Activated CD8-positive, alpha-beta memory T cell treated with anti-CD3 and anti-CD28 coated beads for 24 hours (primary cell): Measurements from ENCODE around the gene CD151.

Source experiments
- DNase-seq: peaks from one replicate; pipeline ENCODE4 v3.0.0-alpha.2; 2020

Gene CD151

GRCh38 chr11:875769-876301 is 43.1 kb downstream of the CD151 start:
- no peak for DNase-seq

GRCh38 chr11:876545-876944 is 43.8 kb downstream of the CD151 start:
- no peak for DNase-seq

GRCh38 chr11:877565-877964 is 44.8 kb downstream of the CD151 start:
- DNase-seq = no peak

GRCh38 chr11:880447-880846 is 47.7 kb downstream of the CD151 start:
- DNase-seq = no peak

- no peak for DNase-seq
Measured at GRCh38 chr11:882596-882995, 49.8 kb downstream of the CD151 start.

GRCh38 chr11:883527-883926 is 50.8 kb downstream of the CD151 start:
- no peak for DNase-seq

GRCh38 chr11:884578-885070 is 51.9 kb downstream of the CD151 start:
- DNase-seq = no peak

- no peak for DNase-seq
Measured at GRCh38 chr11:886568-886967, 53.8 kb downstream of the CD151 start.

GRCh38 chr11:887589-887988 is 54.8 kb downstream of the CD151 start:
- no peak for DNase-seq
